ENCODE results near the gene C22orf31. TPM values are rescaled to one million over a fixed set of nuclear protein-coding genes. Genes with fewer than 3 reads are reported as not detected.

Gene C22orf31
- total and polyA plus RNA-seq, 2 donors (not counting 3 experiments of a cell fraction or from before 2014, with no cell fraction given): not detected

DNA sequence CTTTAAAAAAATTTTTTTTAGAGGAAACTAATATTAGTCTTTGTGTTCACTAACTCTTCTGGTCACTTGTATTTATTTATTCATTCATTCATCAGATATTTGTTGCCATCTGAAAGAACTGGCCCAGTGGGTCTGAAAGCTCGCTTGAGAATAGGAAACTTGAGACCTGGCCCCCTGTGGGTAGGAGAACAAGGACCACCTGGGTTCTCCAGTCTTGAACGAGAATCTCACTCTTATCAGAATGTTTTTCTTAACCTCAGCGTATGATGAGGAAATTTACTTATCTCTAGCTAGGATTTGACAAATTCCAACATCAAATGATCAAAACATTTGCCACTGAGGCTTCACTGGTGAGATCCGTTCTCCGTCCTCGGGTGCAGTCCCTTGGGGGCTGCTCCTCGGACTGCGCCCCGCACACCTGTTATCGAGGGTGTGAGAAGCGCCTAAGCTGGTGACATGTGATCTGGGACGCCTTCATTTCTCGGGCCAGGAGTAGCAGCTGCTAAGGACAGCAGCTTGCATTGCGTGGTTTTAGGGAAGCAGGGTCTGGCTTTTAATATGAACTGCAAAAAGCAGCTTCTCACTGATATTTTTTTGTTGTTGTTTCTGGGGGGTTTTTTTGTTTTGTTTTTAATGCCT is 6.3 kb downstream of the C22orf31 start:
- Histone ChIP-seq H3K4me3 (replicated peaks in 1 of 3; ENCODE audit: insufficient read depth in 1 of 3, low read depth in 1 of 3, low read length in 3 of 3) (no peak overlapping the region), H3K27me3 (ENCODE audit: control insufficient read depth in 2 of 2, insufficient read depth in 2 of 2, low read length in 2 of 2) (no peaks in the 10 kb centered on the region), H3K4me2 (ENCODE audit: insufficient read depth, low read length) (no peak overlapping the region), H3K79me2 (ENCODE audit: control insufficient read depth, insufficient read depth, low read length) (no peaks in the 10 kb centered on the region), H2AFZ (ENCODE audit: low read depth, low read length) (no peak overlapping the region), H3K9me1 (replicated peaks; ENCODE audit: control insufficient read depth, extremely low read depth, insufficient read depth, low read length) (no peaks in the 10 kb centered on the region), H3K9me3 (replicated peaks; ENCODE audit: control insufficient read depth, insufficient read depth, low read length) (no peaks in the 10 kb centered on the region), H3K4me1 (ENCODE audit: control insufficient read depth, extremely low read depth, insufficient read depth, low read length) (no peaks in the 10 kb centered on the region), H4K20me1 (replicated peaks; ENCODE audit: control insufficient read depth, extremely low read depth, insufficient read depth, low read length) (no peaks in the 10 kb centered on the region), H3K36me3 (ENCODE audit: control insufficient read depth in 2 of 2, extremely low read depth in 1 of 2, insufficient read depth in 2 of 2, low read length in 2 of 2) (no peaks in the 10 kb centered on the region), H3K9ac (replicated peaks; ENCODE audit: extremely low read depth, insufficient read depth, low read length) (no peak overlapping the region), H3K27ac (ENCODE audit: insufficient read depth, low read depth, low read length) (no peak overlapping the region)
- BruUV-seq (replicated peaks): no TSS peak
- FAIRE-seq (no peak), DNase-seq (ENCODE audit: low read depth, low spot score) (no peak)
- CTCF ChIA-PET: interaction anchor here (0.9 to 2.8 kb wide), 5 partner anchors 8 to 226 kb away, joined by 4 to 8 read pairs (median 4); no protein-coding TSS in a partner anchor
- POLR2A ChIA-PET: interaction anchor here (0.7 kb wide), 1 partner anchor 164 kb away, joined by 3 read pairs; no protein-coding TSS in a partner anchor
- TF ChIP-seq JUN (IDR thresholded peaks at IDR 0.05; ENCODE audit: borderline replicate concordance, insufficient read depth, insufficient read length, low read depth) (no peak), FOS (IDR thresholded peaks at IDR 0.05; ENCODE audit: borderline replicate concordance, insufficient read depth, low read length) (no peak), MYC (IDR thresholded peaks at IDR 0.05; ENCODE audit: low read depth, low read length) (no peak), EZH2 (IDR thresholded peaks at IDR 0.05; ENCODE audit: borderline replicate concordance, low read depth, low read length, severe bottlenecking) (no peak), POLR2A (IDR thresholded peaks at IDR 0.05; ENCODE audit: low read depth, low read length) (no peak), GATA2 (IDR thresholded peaks at IDR 0.05; ENCODE audit: insufficient read depth, insufficient read length, low read depth, low read length) (no peak), POLR2AphosphoS5 (IDR thresholded peaks at IDR 0.05; ENCODE audit: insufficient read depth, low read depth, low read length) (no peak)
- TF ChIP-seq, protein P1, sequence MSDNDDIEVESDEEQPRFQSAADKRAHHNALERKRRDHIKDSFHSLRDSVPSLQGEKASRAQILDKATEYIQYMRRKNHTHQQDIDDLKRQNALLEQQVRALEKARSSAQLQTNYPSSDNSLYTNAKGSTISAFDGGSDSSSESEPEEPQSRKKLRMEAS (IDR thresholded peaks at IDR 0.05; ENCODE audit: insufficient read depth, insufficient read length): no peak
- TF ChIP-seq, protein P2, sequence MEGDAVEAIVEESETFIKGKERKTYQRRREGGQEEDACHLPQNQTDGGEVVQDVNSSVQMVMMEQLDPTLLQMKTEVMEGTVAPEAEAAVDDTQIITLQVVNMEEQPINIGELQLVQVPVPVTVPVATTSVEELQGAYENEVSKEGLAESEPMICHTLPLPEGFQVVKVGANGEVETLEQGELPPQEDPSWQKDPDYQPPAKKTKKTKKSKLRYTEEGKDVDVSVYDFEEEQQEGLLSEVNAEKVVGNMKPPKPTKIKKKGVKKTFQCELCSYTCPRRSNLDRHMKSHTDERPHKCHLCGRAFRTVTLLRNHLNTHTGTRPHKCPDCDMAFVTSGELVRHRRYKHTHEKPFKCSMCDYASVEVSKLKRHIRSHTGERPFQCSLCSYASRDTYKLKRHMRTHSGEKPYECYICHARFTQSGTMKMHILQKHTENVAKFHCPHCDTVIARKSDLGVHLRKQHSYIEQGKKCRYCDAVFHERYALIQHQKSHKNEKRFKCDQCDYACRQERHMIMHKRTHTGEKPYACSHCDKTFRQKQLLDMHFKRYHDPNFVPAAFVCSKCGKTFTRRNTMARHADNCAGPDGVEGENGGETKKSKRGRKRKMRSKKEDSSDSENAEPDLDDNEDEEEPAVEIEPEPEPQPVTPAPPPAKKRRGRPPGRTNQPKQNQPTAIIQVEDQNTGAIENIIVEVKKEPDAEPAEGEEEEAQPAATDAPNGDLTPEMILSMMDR (IDR thresholded peaks at IDR 0.05; ENCODE audit: extremely low read depth in 1 of 2, insufficient read depth in 1 of 2, low read depth in 1 of 2, low read length in 2 of 2): no peak
- intact Hi-C loops (cut with micrococcal nuclease): no loop called here
- dilution Hi-C loops (cut with MboI; ENCODE audit: extremely low pct_ligation_motif_present, low sequenced_read_pairs): no loop called here
